K562 (cell line): Measurements from ENCODE around the gene ABHD17B. TPM values are rescaled to one million over a fixed set of nuclear protein-coding genes. Genes with fewer than 3 reads are reported as not detected.

ENCODE experiments used
- ATAC-seq: fragments of 200-7000 bp; cut with Tn5 transposase; 3 replicates; pipeline ENCODE4 v1.9.1; 2020; ENCODE audit warnings: moderate library complexity
- BruUV-seq: library from RNA; stranded (reverse); fragments of 400-500 nt; replicated peaks from 2 replicates; lab custom pipeline; 2021; lab: Mats Ljungman, UMichigan
- CTCF ChIA-PET: fragments of 300-600 bp; formaldehyde crosslinking; extraction: SDS; loops from one replicate; lab custom pipeline; 2021; ENCODE audit warnings: low intra/inter-chr PET ratio; lab: Yijun Ruan, JAX
- POLR2A ChIA-PET: fragments of 300-600, 350-650 bp; sonication (Branson Sonifier 250); formaldehyde crosslinking; extraction: SDS; loops from one replicate; lab custom pipeline; 2021; ENCODE audit warnings: antibody characterized with exemption, inconsistent platforms; lab: Yijun Ruan, JAX
- DNase-seq, 4 experiments: peaks; one replicate each; pipeline versions ENCODE4 v3.0.0 to v3.0.0-alpha.2; 2011 to 2018; ENCODE audit warnings: low spot score in 3 of 4, mixed read lengths in 3 of 4; ENCODE audit errors: extremely low read depth in 1 of 4
- FAIRE-seq: peaks from 2 replicates; lab custom pipeline; 2011; peaks lifted over from hg19 to GRCh38; lab: Jason Lieb, UNC
- H2AFZ ChIP-seq: 2 replicates; pipeline ENCODE4 v1.6.0; 2011; ENCODE audit warnings: low read depth, low read length, control low read depth, inconsistent platforms
- H3K27ac ChIP-seq: fragments of 200-600 bp; 3 replicates; pipeline ENCODE4 v1.8.0; 2011; ENCODE audit warnings: low read depth, mild to moderate bottlenecking, control low read depth, inconsistent platforms, low read length, moderate library complexity, mixed read lengths; ENCODE audit errors: extremely low read depth
- H3K27me3 ChIP-seq, 2 experiments: fragments of 300-600 bp in 1 of 2; 2 replicates in 1 of 2; 3 replicates in 1 of 2; pipeline versions ENCODE4 v1.6.0 to v1.8.0; 2011; ENCODE audit warnings: inconsistent platforms in 2 of 2, low read length in 2 of 2, mild to moderate bottlenecking in 1 of 2, mixed read lengths in 1 of 2, moderate library complexity in 1 of 2; ENCODE audit not compliant: control insufficient read depth in 2 of 2, insufficient read depth in 2 of 2
- H3K36me3 ChIP-seq: fragments of 300-600 bp; 3 replicates; pipeline ENCODE4 v1.8.0; 2011; ENCODE audit warnings: mild to moderate bottlenecking, low read length, inconsistent platforms; ENCODE audit not compliant: control insufficient read depth, insufficient read depth
- H3K4me1 ChIP-seq, 2 experiments: fragments of 200-600 bp in 1 of 2; replicated peaks in 1 of 2; 2 replicates in 1 of 2; 3 replicates in 1 of 2; pipeline versions ENCODE4 v1.5.1 to v1.8.0; 2011; ENCODE audit warnings: inconsistent platforms in 2 of 2, low read length in 2 of 2, mild to moderate bottlenecking in 1 of 2, mixed read lengths in 1 of 2, moderate library complexity in 1 of 2; ENCODE audit not compliant: control insufficient read depth in 2 of 2, insufficient read depth in 2 of 2
- H3K4me2 ChIP-seq: 2 replicates; pipeline ENCODE4 v1.6.1; 2011; ENCODE audit warnings: low read length, control low read depth, inconsistent platforms, mixed read lengths; ENCODE audit not compliant: insufficient read depth
- H3K4me3 ChIP-seq: fragments of 200-600 bp; sonication (generic), shearing (Covaris generic); 2 replicates; pipeline ENCODE4 v1.5.1; 2016; ENCODE audit warnings: control low read depth, inconsistent platforms
- H3K79me2 ChIP-seq: fragments of 200-600 bp; 3 replicates; pipeline ENCODE4 v1.8.0; 2011; ENCODE audit warnings: low read length, inconsistent platforms; ENCODE audit not compliant: control insufficient read depth, insufficient read depth
- H3K9ac ChIP-seq, 2 experiments: 2 replicates each; pipeline versions ENCODE4 v1.6.0 to v1.6.1; 2011; ENCODE audit warnings: low read depth in 2 of 2, low read length in 2 of 2, control low read depth in 1 of 2, inconsistent platforms in 1 of 2, mild to moderate bottlenecking in 1 of 2, mixed read lengths in 1 of 2; ENCODE audit not compliant: insufficient read depth in 1 of 2
- H3K9me1 ChIP-seq: one replicate; pipeline ENCODE4 v1.6.0; 2011; ENCODE audit warnings: inconsistent platforms, mild to moderate bottlenecking, low read length, moderate library complexity; ENCODE audit not compliant: control insufficient read depth, insufficient read depth
- H3K9me3 ChIP-seq: replicated peaks from 2 replicates; pipeline ENCODE4 v1.5.1; 2011; ENCODE audit warnings: low read depth, low read length, inconsistent platforms; ENCODE audit not compliant: control insufficient read depth, insufficient read depth
- H4K20me1 ChIP-seq: replicated peaks from 2 replicates; pipeline ENCODE4 v1.6.1; 2011; ENCODE audit warnings: low read length, inconsistent platforms, mixed read lengths; ENCODE audit not compliant: control insufficient read depth, insufficient read depth
- BCOR ChIP-seq: fragments of 450-650 bp; IDR thresholded peaks from 2 replicates; pipeline ENCODE4 v1.6.1; 2016
- CBX5 ChIP-seq: IDR thresholded peaks from 2 replicates; pipeline ENCODE4 v1.6.1; 2014; ENCODE audit warnings: low read depth, borderline replicate concordance
- CEBPG ChIP-seq, 3 experiments: fragments of 200-800 bp in 1 of 3; sonication (Bioruptor generic) in 1 of 3; sonication (generic) in 1 of 3; formaldehyde crosslinking in 1 of 3; IDR thresholded peaks in 2 of 3; conservative IDR thresholded peaks in 1 of 3; 2 replicates each; pipeline versions ENCODE4 v1.6.1 to v1.8.0; 2016 to 2022; ENCODE audit warnings: missing compliant biosample characterization in 2 of 3, missing genetic modification characterization in 2 of 3, mild to moderate bottlenecking in 1 of 3, missing genetic modification reagents in 1 of 3
- E2F5 ChIP-seq: sonication (generic); formaldehyde crosslinking; IDR thresholded peaks from 2 replicates; pipeline ENCODE4 v1.8.0; 2022; ENCODE audit warnings: mild to moderate bottlenecking, missing genetic modification reagents
- ID3 ChIP-seq, 2 experiments: fragments of 250-450 bp in 1 of 2; fragments of 450-650 bp in 1 of 2; sonication (Bioruptor Pico) in 1 of 2; IDR thresholded peaks; 2 replicates each; pipeline versions ENCODE4 v1.6.1 to v1.8.0; 2016 to 2021; ENCODE audit warnings: mild to moderate bottlenecking in 2 of 2, moderate library complexity in 2 of 2, missing compliant biosample characterization in 1 of 2, missing genetic modification characterization in 1 of 2
- NFRKB ChIP-seq: fragments of 450-650 bp; IDR thresholded peaks from 2 replicates; pipeline ENCODE4 v1.6.1; 2016; ENCODE audit warnings: low read depth
- NUFIP1 ChIP-seq: fragments of 450-650 bp; IDR thresholded peaks from 2 replicates; pipeline ENCODE4 v1.6.1; 2018; ENCODE audit not compliant: partially characterized antibody
- PATZ1 ChIP-seq: fragments of 250-450 bp; sonication (Bioruptor Pico); IDR thresholded peaks from 2 replicates; pipeline ENCODE4 v1.5.0; 2020; ENCODE audit warnings: mild to moderate bottlenecking, borderline replicate concordance
- POLR2H ChIP-seq: IDR thresholded peaks from 2 replicates; pipeline ENCODE4 v1.6.1; 2016; ENCODE audit warnings: missing genetic modification characterization, low read depth, mild to moderate bottlenecking, control low read depth, missing compliant biosample characterization, moderate library complexity
- PURB ChIP-seq: sonication (generic); formaldehyde crosslinking; IDR thresholded peaks from 2 replicates; pipeline ENCODE4 v1.9.0; 2021; ENCODE audit warnings: low read depth, mild to moderate bottlenecking, missing genetic modification reagents
- RBM22 ChIP-seq: fragments of 200-400 bp; formaldehyde crosslinking; IDR thresholded peaks from 2 replicates; pipeline ENCODE4 v1.6.1; 2018; ENCODE audit warnings: low read length, low read depth; ENCODE audit not compliant: poor library complexity, severe bottlenecking
- ZBTB9 ChIP-seq: fragments of 450-650 bp; formaldehyde crosslinking; IDR thresholded peaks from 2 replicates; pipeline ENCODE4 v1.4.0; 2020; ENCODE audit warnings: mild to moderate bottlenecking, moderate library complexity
- ZNF77 ChIP-seq: fragments of 250-450 bp; sonication (Bioruptor Pico); IDR thresholded peaks from 2 replicates; pipeline ENCODE4 v1.5.0; 2020
- WGBS: fragments of 100-300 bp; shearing (Covaris generic); methylation state at CpG from one replicate; pipeline ENCODE4 v1.1.6; 2016; ENCODE audit warnings: low coverage, mixed read lengths; ENCODE audit not compliant: insufficient coverage; ENCODE audit errors: missing lambda C conversion rate; 5-methylcytosine and 5-hydroxymethylcytosine counted together
- in situ Hi-C: fragments of 300-500 bp; cut with MboI; formaldehyde crosslinking; loops from 4 replicates; pipeline ENCODE4 v1.15.0; 2018; ENCODE audit warnings: inconsistent platforms, mixed read lengths
- intact Hi-C: fragments of 100-400 bp; cut with micrococcal nuclease; formaldehyde crosslinking; loops from 2 replicates; pipeline ENCODE4 v1.14.2; 2022
- polyA plus RNA-seq, 8 experiments: library from polyadenylated mRNA; depleted of rRNA in 4 of 8; stranded (reverse) in 5 of 8; unstranded in 3 of 8; fragments of >200 nt; fragmentation: Nextera tagmentation in 2 of 8; fragmentation: Illumina TruSeq in 1 of 8; extraction: Ambion mirVana in 2 of 8; extraction: Trizol in 1 of 8; gene quantifications; 2 replicates each; pipeline versions ENCODE4 v1.2.1 to v1.2.3, GENCODE V29; 2011 to 2014; ENCODE audit warnings: inconsistent platforms in 1 of 8, missing spikeins in 1 of 8
- total RNA-seq, 7 experiments: library from RNA; depleted of rRNA in 6 of 7; stranded (reverse); fragments of >200 nt in 6 of 7; fragmentation: Illumina TruSeq in 2 of 7; extraction: Trizol in 2 of 7; gene quantifications; 2 replicates each; pipeline versions ENCODE4 v1.2.1 to v1.2.3, GENCODE V29; 2011 to 2021; ENCODE audit warnings: low replicate concordance in 1 of 7

The ABHD17B gene
- total and polyA plus RNA-seq, 9 of the 15 experiments (the other 6 are each of a cell fraction or from before 2014, with no cell fraction given) = 1.9 to 13.4 (median 10.1) TPM

GRCh38 chr9:71876106-71876505 lies 34.9 kb downstream of the ABHD17B start (continued):
- TF ChIP-seq PURB (no peak), CBX5 (no peak), NUFIP1 (no peak)

- peaks cover 19% of the 10 kb centered on the region; the same call in 1 of the 3 replicates for H3K36me3 ChIP-seq
- peaks cover 2% of the 10 kb centered on the region; the same call in 1 of the 2 replicates for H3K9me3 ChIP-seq
- H3K27me3 ChIP-seq = no peaks in the 10 kb centered on the region
- TF ChIP-seq E2F5 = no peak
- TF ChIP-seq CEBPG (CRISPR knock-in tag; IDR thresholded peaks at IDR 0.05) = no peak
- no peak for TF ChIP-seq CEBPG (tag; conservative IDR thresholded peaks at IDR 0.05 in 1 of 2, IDR thresholded peaks at IDR 0.05 in 1 of 2)
- no peak for TF ChIP-seq BCOR
- TF ChIP-seq ID3 (CRISPR knock-in tag; IDR thresholded peaks at IDR 0.05) = no peak
- no peak for TF ChIP-seq ID3 (tag; IDR thresholded peaks at IDR 0.05)
- TF ChIP-seq NFRKB = no peak
- TF ChIP-seq ZBTB9 (CRISPR knock-in tag) = no peak
- TF ChIP-seq PATZ1 (CRISPR knock-in tag) = no peak
- TF ChIP-seq ZNF77 = no peak
- TF ChIP-seq POLR2H = no peak
- no peak for TF ChIP-seq RBM22
- no peak overlapping the region for H3K4me2 ChIP-seq
- no peak overlapping the region for H3K4me3 ChIP-seq
- no peak for FAIRE-seq
- in situ Hi-C loops = no loop called here
- ATAC-seq = no peak
- WGBS = 77% methylated on average over 2 of the region's 6 CpGs
- BruUV-seq = no TSS peak
- peaks cover 51% of the 10 kb centered on the region for H3K79me2 ChIP-seq
- CTCF ChIA-PET = no interaction called here
- no peaks in the 10 kb centered on the region for H4K20me1 ChIP-seq
- DNase-seq = no peak
- H2AFZ ChIP-seq = no peak overlapping the region
- H3K9me1 ChIP-seq = peaks cover 3% of the 10 kb centered on the region
- intact Hi-C loops = no loop called here
- no peak overlapping the region for H3K27ac ChIP-seq
- H3K4me1 ChIP-seq = no peaks in the 10 kb centered on the region
- no peak overlapping the region for H3K9ac ChIP-seq
- POLR2A ChIA-PET = no interaction called here
Observed at GRCh38 chr9:71875345-71875744, 35.6 kb downstream of the ABHD17B start.
